Glomerular endothelial cell (primary cell): Measurements from ENCODE around the gene SPATA32. TPM values are rescaled to one million over a fixed set of nuclear protein-coding genes. Genes with fewer than 3 reads are reported as not detected.

Experiments
- DNase-seq: peaks from one replicate; pipeline ENCODE4 v3.0.0-alpha.2; 2011; ENCODE audit warnings: low read depth, low spot score; ENCODE audit errors: extremely low read depth
- total RNA-seq: library from RNA; depleted of rRNA; stranded (reverse); fragments of >200 nt; gene quantifications from 2 replicates; pipeline ENCODE4 v1.2.3, GENCODE V29; 2015

The SPATA32 gene
- total RNA-seq, 1 donor from 2014 or later = not detected

GRCh38 chr17:45294506-45294905 is 32.6 kb upstream of the SPATA32 start:
- no peak for DNase-seq

GRCh38 chr17:45293413-45294211 is 31.7 kb upstream of the SPATA32 start:
- DNase-seq = peak; percentile 56

- DNase-seq = no peak
Measured at GRCh38 chr17:45292696-45293412, 31.0 kb upstream of the SPATA32 start.

GRCh38 chr17:45291171-45291805 is 29.4 kb upstream of the SPATA32 start:
- no peak for DNase-seq

GRCh38 chr17:45290269-45290765 is 28.4 kb upstream of the SPATA32 start:
- no peak for DNase-seq

- no peak for DNase-seq
Measured at GRCh38 chr17:45289301-45290268, 27.7 kb upstream of the SPATA32 start.

GRCh38 chr17:45288825-45289224 is 26.9 kb upstream of the SPATA32 start:
- no peak for DNase-seq

- DNase-seq = no peak
Measured at GRCh38 chr17:45287526-45288500, 25.9 kb upstream of the SPATA32 start.

GRCh38 chr17:45286286-45286685 is 24.4 kb upstream of the SPATA32 start:
- DNase-seq = no peak

- no peak for DNase-seq
Measured at GRCh38 chr17:45284176-45285140, 22.6 kb upstream of the SPATA32 start.

- DNase-seq = no peak
Measured at GRCh38 chr17:45283711-45284110, 21.8 kb upstream of the SPATA32 start.

GRCh38 chr17:45282683-45283644 is 21.1 kb upstream of the SPATA32 start:
- no peak for DNase-seq

- DNase-seq = no peak
Measured at GRCh38 chr17:45279898-45280297, 18.0 kb upstream of the SPATA32 start.

- DNase-seq = no peak
Measured at GRCh38 chr17:45277992-45278391, 16.1 kb upstream of the SPATA32 start.

GRCh38 chr17:45277216-45277849 is 15.4 kb upstream of the SPATA32 start:
- DNase-seq = peak; percentile 91

GRCh38 chr17:45276031-45276430 is 14.1 kb upstream of the SPATA32 start:
- no peak for DNase-seq
